ENCODE results near the gene ARHGAP10. TPM values are rescaled to one million over a fixed set of nuclear protein-coding genes. Genes with fewer than 3 reads are reported as not detected.

ARHGAP10 gene
- total RNA-seq, 4 donors from 2014 or later: 153 to 404 (median 215) TPM

DNA sequence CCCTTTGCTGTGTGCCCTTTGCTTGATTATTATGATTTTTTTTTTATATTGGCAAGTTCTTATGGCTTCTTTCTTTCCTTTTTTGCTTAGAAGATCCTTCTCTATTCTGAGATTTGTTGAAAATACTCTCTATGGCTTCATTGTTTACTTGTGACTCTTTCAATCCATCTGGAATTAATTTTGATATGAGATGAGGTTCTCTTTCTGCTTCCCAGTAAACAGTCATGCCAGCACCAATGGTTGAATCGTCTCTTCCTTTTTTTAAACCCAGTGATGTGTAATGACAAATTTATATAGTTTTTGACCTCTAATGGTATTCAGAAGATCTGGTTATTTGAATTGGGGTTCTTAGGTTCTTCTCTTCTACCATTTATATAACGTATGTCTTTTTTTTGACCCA is 121.8 kb downstream of the ARHGAP10 start:
- H3K27me3 ChIP-seq: no peaks in the 10 kb centered on the region
- WGBS, 2 donors (ENCODE audit: low coverage in 1 of 2): 44 to 70% methylated on average over 2 of the region's 2 CpGs
- no peak for TF ChIP-seq POLR2A (IDR thresholded peaks at IDR 0.05)
- TF ChIP-seq, protein P1, sequence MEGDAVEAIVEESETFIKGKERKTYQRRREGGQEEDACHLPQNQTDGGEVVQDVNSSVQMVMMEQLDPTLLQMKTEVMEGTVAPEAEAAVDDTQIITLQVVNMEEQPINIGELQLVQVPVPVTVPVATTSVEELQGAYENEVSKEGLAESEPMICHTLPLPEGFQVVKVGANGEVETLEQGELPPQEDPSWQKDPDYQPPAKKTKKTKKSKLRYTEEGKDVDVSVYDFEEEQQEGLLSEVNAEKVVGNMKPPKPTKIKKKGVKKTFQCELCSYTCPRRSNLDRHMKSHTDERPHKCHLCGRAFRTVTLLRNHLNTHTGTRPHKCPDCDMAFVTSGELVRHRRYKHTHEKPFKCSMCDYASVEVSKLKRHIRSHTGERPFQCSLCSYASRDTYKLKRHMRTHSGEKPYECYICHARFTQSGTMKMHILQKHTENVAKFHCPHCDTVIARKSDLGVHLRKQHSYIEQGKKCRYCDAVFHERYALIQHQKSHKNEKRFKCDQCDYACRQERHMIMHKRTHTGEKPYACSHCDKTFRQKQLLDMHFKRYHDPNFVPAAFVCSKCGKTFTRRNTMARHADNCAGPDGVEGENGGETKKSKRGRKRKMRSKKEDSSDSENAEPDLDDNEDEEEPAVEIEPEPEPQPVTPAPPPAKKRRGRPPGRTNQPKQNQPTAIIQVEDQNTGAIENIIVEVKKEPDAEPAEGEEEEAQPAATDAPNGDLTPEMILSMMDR (IDR thresholded peaks at IDR 0.05): no peak
- H3K27ac ChIP-seq: peak overlapping the region in 3 of 4 donors; percentile 69 to 79 (median 79)
- no peak overlapping the region for H3K4me3 ChIP-seq
- H3K9me3 ChIP-seq: peaks cover 0 to 6% (median 0%) of the 10 kb centered on the region in 3 donors
- no peak for ATAC-seq
- H3K36me3 ChIP-seq: peaks cover 0 to 25% of the 10 kb centered on the region in 2 donors
- peaks cover 26 to 97% (median 30%) of the 10 kb centered on the region in 3 donors for H3K4me1 ChIP-seq

DNA sequence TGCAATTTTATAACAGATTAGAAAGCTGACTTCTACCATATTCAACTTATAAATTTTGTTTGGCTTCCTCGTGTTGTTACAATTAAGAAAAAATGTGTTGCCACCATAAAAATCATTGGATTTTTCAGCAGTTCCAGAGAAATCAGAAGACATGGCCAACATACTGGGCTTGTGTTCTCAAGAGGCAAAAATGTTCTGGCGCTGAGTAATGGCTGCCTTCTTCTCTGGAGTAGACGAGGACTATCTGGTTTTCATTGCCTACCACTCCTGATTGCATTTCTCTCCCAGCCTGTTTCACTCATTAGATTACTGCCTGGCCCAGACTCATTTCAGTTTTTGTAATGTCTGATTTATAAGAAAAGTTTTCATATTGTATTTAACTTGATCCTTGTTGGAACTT is 122.3 kb downstream of the ARHGAP10 start:
- peaks cover 0 to 30% of the 10 kb centered on the region in 2 donors for H3K36me3 ChIP-seq
- H3K9me3 ChIP-seq: peaks cover 0 to 6% (median 0%) of the 10 kb centered on the region in 3 donors
- H3K4me1 ChIP-seq: peaks cover 27 to 97% (median 31%) of the 10 kb centered on the region in 3 donors
- H3K27ac ChIP-seq: peak overlapping the region; percentile 61 to 79 (median 74)
- H3K27me3 ChIP-seq: no peaks in the 10 kb centered on the region
- TF ChIP-seq EP300 (IDR thresholded peaks at IDR 0.05): no peak
- TF ChIP-seq, protein P1 (IDR thresholded peaks at IDR 0.05): no peak
- TF ChIP-seq POLR2A (IDR thresholded peaks at IDR 0.05): no peak
- TF ChIP-seq POLR2AphosphoS5 (IDR thresholded peaks at IDR 0.05): no peak
- 59 to 80% methylated on average over 3 of the region's 3 CpGs for WGBS, 2 donors (ENCODE audit: low coverage in 1 of 2)
- no peak overlapping the region for H3K4me3 ChIP-seq
- ATAC-seq: no peak

DNA sequence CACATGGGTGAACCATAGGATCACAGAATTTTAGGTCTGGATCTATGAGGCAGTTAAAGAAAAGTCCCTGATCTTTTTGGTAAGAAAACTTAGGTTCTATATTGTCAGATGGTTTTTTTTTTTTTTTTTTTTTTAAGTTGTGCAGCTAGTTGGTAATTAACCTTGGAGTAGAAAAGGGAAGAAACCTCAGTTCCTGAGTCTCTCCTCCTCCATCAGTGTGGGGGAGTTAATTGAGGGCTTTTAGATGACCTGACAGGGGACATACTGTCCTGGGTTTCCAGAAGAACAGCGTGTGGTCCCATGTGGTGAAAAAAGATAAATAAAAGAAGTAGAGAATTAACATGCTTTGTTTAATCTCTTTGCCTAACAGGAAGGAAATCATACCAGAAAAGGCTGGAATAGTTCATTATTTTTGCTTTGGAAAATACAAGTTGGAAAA is 123.7 kb downstream of the ARHGAP10 start:
- Histone ChIP-seq H3K27ac (peak overlapping the region; percentile 69 to 82 (median 79)), H3K9me3 (no peaks in the 10 kb centered on the region), H3K4me1 (peaks cover 27 to 96% (median 34%) of the 10 kb centered on the region in 3 donors), H3K27me3 (no peaks in the 10 kb centered on the region), H3K4me3 (no peak overlapping the region), H3K36me3 (peaks cover 0 to 37% of the 10 kb centered on the region in 2 donors)
- ATAC-seq: peak; percentile 90
- TF ChIP-seq EP300 (IDR thresholded peaks at IDR 0.05) (peak; percentile 92), POLR2AphosphoS5 (IDR thresholded peaks at IDR 0.05) (peak; percentile 93), POLR2A (IDR thresholded peaks at IDR 0.05) (no peak)
- TF ChIP-seq, protein P1 (IDR thresholded peaks at IDR 0.05): no peak
- 0 to 13% methylated on average over 1 of the region's 1 CpG for WGBS, 2 donors (ENCODE audit: low coverage in 1 of 2)

DNA sequence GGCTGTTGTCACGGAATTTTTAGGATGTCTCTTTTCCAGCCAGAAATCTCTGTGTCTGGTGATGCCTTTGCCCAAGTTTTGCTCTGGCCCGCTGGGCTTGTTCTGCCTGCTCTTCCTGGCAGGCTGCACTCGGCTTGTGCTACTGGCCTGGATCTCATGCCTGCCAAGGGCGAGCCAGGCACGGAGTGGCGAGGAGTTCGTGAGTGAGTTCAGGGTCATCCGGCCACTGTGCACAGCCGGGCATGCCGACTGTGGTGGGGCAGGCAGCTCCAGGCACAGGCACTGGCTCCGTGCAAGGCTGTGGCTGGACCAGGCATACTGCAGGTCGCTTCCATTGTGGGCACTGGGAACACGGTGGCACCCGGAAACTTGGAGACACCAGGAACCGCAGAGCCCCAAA is 129.1 kb downstream of the ARHGAP10 start:
- Histone ChIP-seq H3K36me3 (peaks cover 0 to 40% of the 10 kb centered on the region in 2 donors), H3K4me3 (no peak overlapping the region), H3K4me1 (peaks cover 38 to 99% (median 45%) of the 10 kb centered on the region in 3 donors), H3K27me3 (no peaks in the 10 kb centered on the region), H3K9me3 (no peaks in the 10 kb centered on the region), H3K27ac (peak overlapping the region; percentile 25 to 79 (median 77))
- ATAC-seq: peak; percentile 17
- peak; percentile 37 for TF ChIP-seq POLR2AphosphoS5 (IDR thresholded peaks at IDR 0.05)
- TF ChIP-seq, protein P1 (IDR thresholded peaks at IDR 0.05): no peak
- TF ChIP-seq EP300 (IDR thresholded peaks at IDR 0.05): no peak
- no peak for TF ChIP-seq POLR2A (IDR thresholded peaks at IDR 0.05)
- WGBS, 2 donors (ENCODE audit: low coverage in 1 of 2): 56 to 94% methylated on average over 1 to 5 of the region's 15 CpGs

DNA sequence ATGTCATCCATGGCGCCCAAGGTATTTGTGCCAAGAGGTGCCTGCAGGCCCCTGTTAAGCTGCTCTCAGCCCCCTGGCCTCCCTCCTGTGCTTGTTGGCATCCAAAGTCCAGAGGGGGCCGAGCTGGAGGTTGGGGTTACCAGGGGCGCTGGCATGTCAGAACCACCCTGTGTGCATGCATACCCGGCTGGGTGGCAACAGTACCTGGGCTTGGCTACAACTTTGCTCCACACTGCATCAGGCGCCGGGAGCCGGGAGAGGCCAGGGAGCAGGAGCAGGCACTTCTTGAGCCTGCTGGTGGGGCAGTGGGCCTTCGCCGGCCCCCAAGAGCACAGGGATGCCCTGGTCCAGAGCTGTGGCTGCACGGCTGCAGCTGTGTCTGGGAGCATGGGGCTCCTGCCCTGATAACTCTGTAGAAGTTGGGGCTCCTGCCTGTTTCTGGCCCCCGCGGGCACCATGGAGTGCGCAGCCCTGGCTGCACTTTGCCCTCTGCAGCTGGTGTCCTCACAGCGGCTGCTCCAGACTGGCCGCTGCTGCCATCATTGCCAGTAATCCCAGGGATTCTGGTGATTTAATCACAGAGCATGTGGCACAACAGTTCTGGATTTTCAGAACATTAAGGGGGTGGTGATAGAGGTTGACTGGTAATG is 130.3 kb downstream of the ARHGAP10 start:
- WGBS, 2 donors (ENCODE audit: low coverage in 1 of 2): no CpG with 5 or more reads among the region's 15 CpGs
- H3K27me3 ChIP-seq: no peaks in the 10 kb centered on the region
- H3K4me3 ChIP-seq: no peak overlapping the region
- H3K36me3 ChIP-seq: peaks cover 0 to 42% of the 10 kb centered on the region in 2 donors
- no peaks in the 10 kb centered on the region for H3K9me3 ChIP-seq
- TF ChIP-seq, protein P1 (IDR thresholded peaks at IDR 0.05): no peak
- TF ChIP-seq POLR2AphosphoS5 (IDR thresholded peaks at IDR 0.05): peak; percentile 74
- H3K27ac ChIP-seq: peak overlapping the region; percentile 3 to 79 (median 77)
- H3K4me1 ChIP-seq: peaks cover 40 to 98% (median 44%) of the 10 kb centered on the region in 3 donors
- ATAC-seq: no peak

Measured in gastroesophageal sphincter (tissue), 4 donors.